ENCODE results near the gene ODC1.

The ODC1 gene

DNA sequence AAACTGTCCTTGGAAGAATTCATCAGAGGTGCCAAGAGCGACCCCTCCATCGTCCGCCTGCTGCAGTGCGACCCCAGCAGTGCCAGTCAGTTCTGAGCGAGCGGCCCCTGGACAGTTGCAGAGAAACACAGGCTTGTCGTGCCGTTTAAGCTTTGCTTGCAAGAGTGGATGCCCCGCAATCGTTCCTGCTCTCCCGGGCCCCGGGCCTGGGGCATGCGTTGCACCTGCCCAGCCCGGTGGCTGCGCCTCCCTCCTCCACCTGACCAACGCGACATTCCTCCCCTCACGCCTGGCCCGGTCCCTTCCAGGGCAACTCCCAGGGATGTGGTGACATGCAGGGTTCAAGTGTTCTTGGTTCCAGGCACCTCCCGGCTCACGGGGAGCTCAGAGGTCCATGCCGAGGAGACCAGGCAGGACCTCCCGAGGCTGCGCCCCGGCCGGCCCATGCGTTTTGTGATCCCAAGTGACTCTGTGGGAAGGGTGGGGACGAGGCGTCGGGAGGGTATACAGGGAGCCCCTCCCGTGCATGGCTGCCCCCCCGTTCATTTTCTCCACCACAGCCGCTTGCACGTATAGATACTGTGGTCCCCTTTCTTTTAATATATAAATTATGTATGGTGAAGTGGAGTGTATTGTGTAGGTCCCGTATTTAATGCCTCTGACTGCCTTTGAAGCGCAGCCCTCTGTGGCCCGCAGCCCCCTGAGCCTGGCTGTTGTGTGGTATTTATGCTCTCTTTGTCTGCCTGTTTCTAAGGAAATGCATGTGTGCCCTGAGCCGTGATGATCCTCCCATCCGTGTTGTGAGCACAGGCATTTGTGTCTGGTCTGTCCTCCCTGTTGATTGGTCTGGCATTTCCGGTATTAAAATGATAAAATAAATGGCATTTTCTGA, 21.2 kb downstream of the ODC1 start:
- peaks cover 1% of the 10 kb centered on the region; the same call in 1 of the 2 replicates for H3K4me1 ChIP-seq (ENCODE audit: control insufficient read depth, insufficient read depth, low read length)
- no peak overlapping the region for H3K27ac ChIP-seq (ENCODE audit: low read length)
- H3K27me3 ChIP-seq (ENCODE audit: control insufficient read depth, insufficient read depth, low read length) = peaks cover 1% of the 10 kb centered on the region; the same call in 1 of the 2 replicates
- no peak for DNase-seq (ENCODE audit: low read depth, low spot score)
- H3K9me3 ChIP-seq (ENCODE audit: control insufficient read depth, insufficient read depth, low read length) = no peaks in the 10 kb centered on the region
- no CpG with 5 or more reads among the region's 40 CpGs for WGBS (ENCODE audit: insufficient coverage, insufficient read length)
- H3K4me3 ChIP-seq (ENCODE audit: low read length) = no peak overlapping the region
- H3K36me3 ChIP-seq (ENCODE audit: control insufficient read depth, insufficient read depth, low read length) = no peaks in the 10 kb centered on the region; the same call in 1 of the 2 replicates

DNA sequence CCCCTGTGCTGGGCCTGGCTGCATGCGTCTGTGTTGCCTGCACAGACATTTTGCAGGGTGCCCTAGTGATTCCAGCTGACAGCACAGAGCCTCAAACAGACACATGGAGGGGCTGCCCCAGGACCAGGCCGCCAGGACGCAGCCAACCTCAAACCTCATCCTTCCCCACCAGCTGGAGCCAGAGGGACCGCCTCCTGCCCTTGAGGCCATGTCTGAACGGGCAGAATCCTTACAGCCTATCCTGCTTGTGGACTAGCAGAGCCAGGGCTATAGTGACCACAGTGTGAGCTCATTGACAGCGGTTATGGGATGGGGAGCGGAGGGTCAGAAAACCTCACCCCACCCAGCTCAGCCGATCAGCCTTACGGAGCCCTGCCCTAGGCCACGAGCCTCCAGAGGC, 22.4 kb downstream of the ODC1 start:
- Histone ChIP-seq H3K36me3 (ENCODE audit: control insufficient read depth, insufficient read depth, low read length) (no peaks in the 10 kb centered on the region; the same call in 1 of the 2 replicates), H3K4me3 (ENCODE audit: low read length) (no peak overlapping the region), H3K27ac (ENCODE audit: low read length) (no peak overlapping the region), H3K9me3 (ENCODE audit: control insufficient read depth, insufficient read depth, low read length) (no peaks in the 10 kb centered on the region), H3K4me1 (ENCODE audit: control insufficient read depth, insufficient read depth, low read length) (peaks cover 1% of the 10 kb centered on the region; the same call in 1 of the 2 replicates), H3K27me3 (ENCODE audit: control insufficient read depth, insufficient read depth, low read length) (no peaks in the 10 kb centered on the region)
- no CpG with 5 or more reads among the region's 10 CpGs for WGBS (ENCODE audit: insufficient coverage, insufficient read length)
- DNase-seq (ENCODE audit: low read depth, low spot score) = no peak

DNA sequence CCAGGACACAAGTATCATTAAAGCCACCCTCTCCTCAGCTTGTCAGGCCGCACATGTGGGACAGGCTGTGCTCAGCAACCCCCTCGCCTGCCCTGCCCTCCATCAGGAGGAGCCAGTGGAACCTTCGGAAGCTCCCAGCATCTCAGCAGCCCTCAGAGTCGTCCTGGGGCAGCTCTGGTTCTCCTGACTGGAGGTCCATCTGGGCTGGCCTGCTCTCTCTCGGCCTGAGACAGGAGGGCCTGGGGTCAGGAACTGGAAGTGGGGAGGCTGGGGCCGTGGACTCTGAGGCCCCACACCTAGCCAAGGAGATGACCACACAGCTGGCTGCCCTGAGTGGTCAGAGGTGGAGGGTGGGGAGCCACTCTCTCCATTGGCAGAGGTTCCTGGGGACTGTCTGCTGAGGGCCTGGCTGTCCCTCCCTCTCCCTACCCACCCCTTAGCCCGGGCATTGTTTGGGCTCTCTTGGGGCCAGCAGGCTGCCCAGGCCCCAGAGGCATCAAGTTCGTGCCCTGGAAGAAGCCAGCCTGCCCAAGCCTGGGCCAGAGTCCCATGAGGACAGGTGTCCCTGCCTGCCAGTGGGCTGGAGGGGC, 23.1 kb downstream of the ODC1 start:
- no peaks in the 10 kb centered on the region for H3K9me3 ChIP-seq (ENCODE audit: control insufficient read depth, insufficient read depth, low read length)
- no peak for DNase-seq (ENCODE audit: low read depth, low spot score)
- H3K36me3 ChIP-seq (ENCODE audit: control insufficient read depth, insufficient read depth, low read length) = no peaks in the 10 kb centered on the region; the same call in 1 of the 2 replicates
- no peak overlapping the region for H3K4me3 ChIP-seq (ENCODE audit: low read length)
- WGBS (ENCODE audit: insufficient coverage, insufficient read length) = no CpG with 5 or more reads among the region's 8 CpGs
- H3K27ac ChIP-seq (ENCODE audit: low read length) = no peak overlapping the region
- H3K4me1 ChIP-seq (ENCODE audit: control insufficient read depth, insufficient read depth, low read length) = peaks cover 1% of the 10 kb centered on the region; the same call in 1 of the 2 replicates
- no peaks in the 10 kb centered on the region for H3K27me3 ChIP-seq (ENCODE audit: control insufficient read depth, insufficient read depth, low read length)

DNA sequence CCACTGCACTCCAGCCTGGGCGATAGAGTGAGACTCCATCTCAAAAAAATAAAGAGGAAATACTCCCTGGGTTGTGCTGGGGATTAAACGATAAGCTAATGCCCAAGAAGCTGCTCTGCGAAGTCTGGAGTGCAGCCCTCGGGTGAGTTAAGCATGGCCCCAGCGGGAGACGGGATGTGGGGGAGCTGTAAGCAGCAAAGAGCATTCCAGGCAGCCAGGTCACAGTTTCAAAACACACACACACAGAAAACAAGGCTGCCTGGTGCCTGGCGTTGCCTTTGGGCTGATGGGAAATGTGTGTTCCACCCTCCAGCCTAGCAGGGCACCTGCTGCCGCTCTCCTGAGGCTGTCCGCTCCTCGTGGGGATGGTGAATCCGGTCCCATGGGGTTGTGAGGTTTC, 24.1 kb downstream of the ODC1 start:
- DNase-seq (ENCODE audit: low read depth, low spot score) = no peak
- Histone ChIP-seq H3K9me3 (ENCODE audit: control insufficient read depth, insufficient read depth, low read length) (no peaks in the 10 kb centered on the region), H3K27ac (ENCODE audit: low read length) (no peak overlapping the region), H3K4me3 (ENCODE audit: low read length) (no peak overlapping the region), H3K4me1 (ENCODE audit: control insufficient read depth, insufficient read depth, low read length) (peaks cover 1% of the 10 kb centered on the region; the same call in 1 of the 2 replicates), H3K36me3 (ENCODE audit: control insufficient read depth, insufficient read depth, low read length) (peaks cover 2% of the 10 kb centered on the region; the same call in 1 of the 2 replicates), H3K27me3 (ENCODE audit: control insufficient read depth, insufficient read depth, low read length) (no peaks in the 10 kb centered on the region)
- no CpG with 5 or more reads among the region's 11 CpGs for WGBS (ENCODE audit: insufficient coverage, insufficient read length)

- no peak for DNase-seq (ENCODE audit: low read depth, low spot score)
- H3K4me3 ChIP-seq (ENCODE audit: low read length) = no peak overlapping the region
- WGBS (ENCODE audit: insufficient coverage, insufficient read length) = no CpG with 5 or more reads among the region's 6 CpGs
- peaks cover 1% of the 10 kb centered on the region; the same call in 1 of the 2 replicates for H3K4me1 ChIP-seq (ENCODE audit: control insufficient read depth, insufficient read depth, low read length)
- no peaks in the 10 kb centered on the region for H3K9me3 ChIP-seq (ENCODE audit: control insufficient read depth, insufficient read depth, low read length)
- peaks cover 2% of the 10 kb centered on the region; the same call in 1 of the 2 replicates for H3K36me3 ChIP-seq (ENCODE audit: control insufficient read depth, insufficient read depth, low read length)
- H3K27ac ChIP-seq (ENCODE audit: low read length) = no peak overlapping the region
- H3K27me3 ChIP-seq (ENCODE audit: control insufficient read depth, insufficient read depth, low read length) = no peaks in the 10 kb centered on the region
These were observed 24.7 kb downstream of the ODC1 start for GRCh38 chr2:10423400-10423774.

GRCh38 chr2:10422732-10423399, 25.3 kb downstream of the ODC1 start:
- Histone ChIP-seq H3K4me3 (ENCODE audit: low read length) (no peak overlapping the region), H3K4me1 (ENCODE audit: control insufficient read depth, insufficient read depth, low read length) (0 out of 2 replicates have a peak, but pooled peaks cover 1% of the 10 kb centered on the region), H3K27me3 (ENCODE audit: control insufficient read depth, insufficient read depth, low read length) (no peaks in the 10 kb centered on the region), H3K9me3 (ENCODE audit: control insufficient read depth, insufficient read depth, low read length) (no peaks in the 10 kb centered on the region), H3K36me3 (ENCODE audit: control insufficient read depth, insufficient read depth, low read length) (peaks cover 2% of the 10 kb centered on the region; the same call in 1 of the 2 replicates), H3K27ac (ENCODE audit: low read length) (no peak overlapping the region)
- no CpG with 5 or more reads among the region's 24 CpGs for WGBS (ENCODE audit: insufficient coverage, insufficient read length)
- DNase-seq (ENCODE audit: low read depth, low spot score) = no peak

GRCh38 chr2:10422251-10422650, 25.9 kb downstream of the ODC1 start:
- no peaks in the 10 kb centered on the region for H3K9me3 ChIP-seq (ENCODE audit: control insufficient read depth, insufficient read depth, low read length)
- H3K4me3 ChIP-seq (ENCODE audit: low read length) = no peak overlapping the region
- 0 out of 2 replicates have a peak, but pooled peaks cover 1% of the 10 kb centered on the region for H3K4me1 ChIP-seq (ENCODE audit: control insufficient read depth, insufficient read depth, low read length)
- no CpG with 5 or more reads among the region's 6 CpGs for WGBS (ENCODE audit: insufficient coverage, insufficient read length)
- no peak for DNase-seq (ENCODE audit: low read depth, low spot score)
- no peaks in the 10 kb centered on the region for H3K27me3 ChIP-seq (ENCODE audit: control insufficient read depth, insufficient read depth, low read length)
- H3K27ac ChIP-seq (ENCODE audit: low read length) = no peak overlapping the region
- H3K36me3 ChIP-seq (ENCODE audit: control insufficient read depth, insufficient read depth, low read length) = peaks cover 2% of the 10 kb centered on the region; the same call in 1 of the 2 replicates

DNA sequence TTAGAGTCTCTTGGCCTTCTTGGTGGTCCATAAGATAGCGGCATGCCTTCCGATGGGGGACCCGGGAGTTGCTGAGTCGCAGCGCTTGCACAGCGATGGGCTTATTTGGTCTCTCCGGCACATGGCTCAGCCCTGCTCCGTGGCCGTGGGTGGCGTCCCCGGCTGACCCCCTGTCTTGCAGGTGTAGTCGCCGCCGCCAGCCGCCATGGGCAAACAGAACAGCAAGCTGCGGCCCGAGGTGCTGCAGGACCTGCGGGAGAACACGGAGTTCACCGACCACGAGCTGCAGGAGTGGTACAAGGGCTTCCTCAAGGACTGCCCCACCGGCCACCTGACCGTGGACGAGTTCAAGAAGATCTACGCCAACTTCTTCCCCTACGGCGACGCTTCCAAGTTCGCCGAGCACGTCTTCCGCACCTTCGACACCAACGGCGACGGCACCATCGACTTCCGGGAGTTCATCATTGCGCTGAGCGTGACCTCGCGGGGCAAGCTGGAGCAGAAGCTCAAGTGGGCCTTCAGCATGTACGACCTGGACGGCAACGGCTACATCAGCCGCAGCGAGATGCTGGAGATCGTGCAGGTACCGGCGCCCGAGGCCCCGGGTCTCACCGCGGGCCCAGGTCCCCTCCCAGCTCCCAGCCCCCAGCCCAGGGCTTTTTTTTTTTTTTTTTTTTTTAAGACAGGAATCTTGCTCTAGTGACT, 28.4 kb downstream of the ODC1 start:
- Histone ChIP-seq H3K4me1 (ENCODE audit: control insufficient read depth, insufficient read depth, low read length) (0 out of 2 replicates have a peak, but pooled peaks cover 1% of the 10 kb centered on the region), H3K27ac (ENCODE audit: low read length) (no peak overlapping the region), H3K27me3 (ENCODE audit: control insufficient read depth, insufficient read depth, low read length) (no peaks in the 10 kb centered on the region), H3K36me3 (ENCODE audit: control insufficient read depth, insufficient read depth, low read length) (peaks cover 2% of the 10 kb centered on the region; the same call in 1 of the 2 replicates), H3K9me3 (ENCODE audit: control insufficient read depth, insufficient read depth, low read length) (no peaks in the 10 kb centered on the region), H3K4me3 (ENCODE audit: low read length) (no peak overlapping the region)
- DNase-seq (ENCODE audit: low read depth, low spot score) = no peak
- no CpG with 5 or more reads among the region's 54 CpGs for WGBS (ENCODE audit: insufficient coverage, insufficient read length)

DNA sequence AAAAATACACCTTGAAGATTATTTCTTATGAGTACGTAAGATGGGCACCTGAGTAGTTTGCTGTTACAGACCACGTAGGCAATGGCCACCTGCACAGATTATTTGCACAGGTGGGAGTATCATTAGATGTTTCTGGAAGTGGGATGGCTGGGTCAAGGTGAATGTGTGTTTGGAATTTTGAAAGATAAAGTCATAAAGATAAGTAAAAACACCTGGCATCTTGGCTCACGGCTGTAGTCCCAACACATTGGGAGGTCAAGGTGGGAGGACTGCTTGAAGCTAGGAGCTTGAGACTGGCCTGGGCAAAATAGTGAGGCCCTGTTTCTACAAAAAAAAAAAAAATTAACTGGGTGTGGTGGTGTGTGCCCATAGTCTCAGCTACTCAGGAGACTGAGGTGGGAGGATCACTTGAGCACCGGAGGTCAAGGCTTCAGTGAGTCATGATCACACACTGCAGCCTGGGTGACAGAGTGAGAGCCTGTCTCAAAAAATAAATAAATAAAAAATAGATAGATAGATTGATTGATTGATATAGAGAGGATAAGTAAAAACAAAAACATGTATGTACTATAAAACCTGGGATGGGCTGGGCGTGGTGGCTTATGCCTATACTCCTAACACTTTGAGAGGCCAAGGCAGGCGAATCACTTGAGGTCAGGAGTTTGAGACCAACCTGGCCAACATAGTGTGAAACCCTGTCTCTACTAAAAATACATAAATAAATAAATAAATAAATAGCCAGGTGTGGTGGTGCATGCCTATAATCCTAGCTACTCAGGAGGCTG, 30.4 kb downstream of the ODC1 start:
- WGBS (ENCODE audit: insufficient coverage, insufficient read length) = no CpG with 5 or more reads among the region's 6 CpGs
- Histone ChIP-seq H3K36me3 (ENCODE audit: control insufficient read depth, insufficient read depth, low read length) (peaks cover 2% of the 10 kb centered on the region; the same call in 1 of the 2 replicates), H3K9me3 (ENCODE audit: control insufficient read depth, insufficient read depth, low read length) (no peaks in the 10 kb centered on the region), H3K27me3 (ENCODE audit: control insufficient read depth, insufficient read depth, low read length) (no peaks in the 10 kb centered on the region), H3K4me3 (ENCODE audit: low read length) (no peak overlapping the region), H3K4me1 (ENCODE audit: control insufficient read depth, insufficient read depth, low read length) (no peaks in the 10 kb centered on the region), H3K27ac (ENCODE audit: low read length) (no peak overlapping the region)
- DNase-seq (ENCODE audit: low read depth, low spot score) = no peak
